ENCODE data around the gene WIPF1. TPM values are rescaled to one million over a fixed set of nuclear protein-coding genes. Genes with fewer than 3 reads are reported as not detected.
A peak's percentile ranks its signal among the peaks of the same experiment; 100 is the strongest.

WIPF1 gene
- total RNA-seq, 1 donor from 2014 or later = 14.1 TPM

DNA sequence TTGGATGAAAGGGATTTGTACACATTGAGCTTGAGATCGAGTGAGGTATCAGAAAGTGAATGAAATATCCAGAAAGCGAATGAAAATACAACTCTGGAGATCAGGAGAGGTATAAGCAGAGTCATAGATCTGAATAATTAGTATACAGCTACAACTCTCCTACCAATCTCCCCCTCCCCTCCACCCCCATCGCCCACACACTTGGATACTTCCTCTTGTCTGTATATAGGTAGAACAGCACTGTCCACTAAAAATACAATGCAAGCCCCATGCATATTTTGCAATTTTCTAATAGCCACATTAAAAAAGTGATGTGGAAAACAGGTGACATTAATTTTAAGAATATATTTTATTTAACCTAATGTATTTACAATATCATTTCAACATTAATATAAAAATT is 23.7 kb upstream of the WIPF1 start:
- no peak for DNase-seq

DNA sequence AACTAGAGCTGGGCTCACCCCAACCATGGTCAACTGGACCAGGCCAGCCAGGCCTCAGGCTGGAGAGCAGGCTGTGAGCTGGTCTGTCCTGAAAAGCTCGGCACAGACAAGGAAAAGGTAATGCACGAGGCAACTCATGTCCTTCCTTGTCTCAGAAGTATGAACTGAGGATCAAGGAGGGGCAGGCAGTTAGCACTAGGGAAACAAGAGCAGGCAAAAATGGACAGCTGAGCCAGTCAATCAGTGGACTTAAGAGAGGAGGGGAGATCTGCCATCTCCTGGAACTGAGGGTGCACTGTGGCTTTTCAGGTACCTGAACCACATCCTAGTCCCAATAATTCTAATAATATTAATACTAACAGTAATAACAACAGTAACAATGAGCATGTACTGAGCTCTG is 20.6 kb upstream of the WIPF1 start:
- DNase-seq = no peak

DNA sequence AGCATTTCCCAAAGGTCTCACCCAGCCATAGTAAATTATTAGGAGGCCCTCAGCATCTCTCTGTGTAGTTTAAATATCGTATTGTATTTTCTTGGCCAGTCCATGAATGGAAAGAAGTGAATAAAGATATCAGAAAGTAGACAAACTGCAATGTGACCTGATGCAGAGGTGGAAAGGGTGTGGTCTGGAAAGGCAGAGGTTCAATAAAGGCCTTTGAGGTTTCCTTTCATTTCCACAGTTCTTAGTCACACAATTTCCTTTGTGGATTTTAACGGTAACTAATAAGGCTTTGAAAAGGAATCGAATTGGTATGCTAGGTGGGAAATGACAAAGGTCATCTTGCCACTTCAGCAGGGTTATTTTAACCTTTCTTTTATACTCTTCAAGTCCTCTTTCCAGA is 20.1 kb upstream of the WIPF1 start:
- no peak for DNase-seq

DNA sequence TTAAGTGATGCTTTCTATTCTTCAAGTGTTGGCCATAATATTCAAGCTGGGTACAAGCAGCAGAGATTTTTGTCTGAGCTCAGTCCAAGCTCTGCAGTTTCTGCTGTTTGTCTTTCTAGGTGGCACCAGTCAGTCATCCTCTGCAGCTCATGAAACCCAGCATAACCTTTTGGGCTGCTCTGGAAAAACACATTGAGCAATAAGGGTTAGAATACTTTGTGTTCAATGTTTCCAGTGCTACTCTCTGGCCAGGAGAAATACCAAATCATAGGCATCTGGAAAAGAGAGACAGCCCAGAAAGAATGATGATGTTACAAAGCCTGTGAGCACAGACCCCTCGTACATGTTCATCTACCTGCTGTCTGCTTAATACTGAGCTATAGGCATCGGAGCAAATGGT is 19.5 kb upstream of the WIPF1 start:
- no peak for DNase-seq

DNA sequence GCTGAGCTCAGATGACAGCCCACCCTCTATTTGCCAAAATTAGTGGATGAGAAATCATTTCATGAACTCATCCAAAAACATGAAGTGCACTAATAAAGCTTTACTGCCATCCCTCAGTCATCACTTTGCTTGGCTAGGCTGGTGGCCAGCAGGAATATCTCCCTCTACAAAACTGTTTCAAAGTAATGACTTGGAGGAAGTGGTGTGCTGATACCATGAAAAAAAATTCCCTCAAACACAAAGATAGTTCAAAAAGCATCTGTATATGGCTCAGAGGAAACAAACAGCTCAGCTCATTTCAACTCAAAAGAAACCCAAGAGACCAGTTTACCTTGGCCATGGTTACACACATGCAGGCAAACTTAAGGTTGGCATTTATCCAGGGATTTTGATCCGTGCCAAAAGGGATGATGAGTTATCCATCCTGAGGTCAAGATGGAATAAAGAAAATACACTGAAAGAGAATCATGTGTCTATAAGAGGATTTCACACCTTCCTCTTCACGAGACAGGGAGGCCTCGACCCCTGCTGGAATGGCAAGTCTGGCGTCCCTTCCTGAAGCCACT is 18.4 kb upstream of the WIPF1 start:
- peak; percentile 70 for DNase-seq

DNA sequence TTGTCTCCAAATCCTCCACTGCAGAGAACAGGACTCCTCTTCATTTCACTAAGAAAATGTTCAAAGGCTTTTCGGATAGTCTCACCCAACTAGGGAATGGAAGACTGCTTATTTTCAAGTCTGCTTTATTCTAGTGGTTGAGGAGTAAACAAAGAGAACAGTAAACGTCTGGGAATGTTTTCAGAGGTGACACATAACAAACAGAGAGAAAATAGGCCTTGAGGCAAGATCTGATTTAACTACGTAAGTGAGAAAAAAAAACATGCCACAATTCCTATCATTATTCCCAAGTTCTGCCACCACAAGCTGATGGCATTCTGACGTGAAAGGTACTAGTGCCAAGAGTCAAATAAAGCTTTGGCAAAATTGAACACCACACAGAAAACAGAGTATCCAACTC is 16.7 kb upstream of the WIPF1 start:
- no peak for DNase-seq

DNA sequence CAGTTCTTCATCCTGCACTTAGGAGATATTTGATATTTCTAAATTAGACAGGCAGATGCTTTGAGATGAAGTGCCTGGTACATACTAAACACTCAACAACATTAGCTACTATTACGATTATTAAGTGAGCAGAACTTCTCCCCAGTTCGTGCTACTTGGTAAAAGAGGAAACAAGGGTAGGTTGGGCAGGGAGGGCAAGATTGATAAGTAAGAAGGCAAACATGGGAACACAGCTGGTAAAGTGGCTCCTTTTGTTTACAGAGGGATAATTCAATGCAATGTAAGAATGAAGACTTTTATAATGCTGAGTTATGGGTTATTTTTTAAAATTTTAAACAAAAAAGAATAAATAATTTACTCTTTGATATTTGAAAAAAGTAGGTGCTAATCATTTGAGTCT is 15.9 kb upstream of the WIPF1 start:
- DNase-seq = no peak

DNA sequence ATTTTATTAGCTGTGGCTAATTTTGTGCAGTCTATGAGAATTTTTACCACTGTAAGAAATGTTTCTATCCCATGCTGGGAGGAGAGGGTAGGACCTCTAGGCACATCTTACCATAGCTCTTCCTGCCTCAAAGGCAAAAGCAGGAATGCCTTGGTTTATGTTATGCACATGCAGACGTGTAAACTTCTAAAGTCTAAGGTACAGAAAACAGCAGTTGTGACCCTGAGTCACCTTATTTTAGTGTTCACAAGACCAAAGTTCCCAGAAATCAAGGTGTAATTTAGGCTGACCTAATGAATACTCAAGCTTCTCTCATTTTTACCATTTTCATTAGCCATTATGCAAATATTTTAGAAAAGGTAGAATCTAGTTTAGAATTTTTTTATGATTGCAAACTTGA is 15.4 kb upstream of the WIPF1 start:
- no peak for DNase-seq

DNA sequence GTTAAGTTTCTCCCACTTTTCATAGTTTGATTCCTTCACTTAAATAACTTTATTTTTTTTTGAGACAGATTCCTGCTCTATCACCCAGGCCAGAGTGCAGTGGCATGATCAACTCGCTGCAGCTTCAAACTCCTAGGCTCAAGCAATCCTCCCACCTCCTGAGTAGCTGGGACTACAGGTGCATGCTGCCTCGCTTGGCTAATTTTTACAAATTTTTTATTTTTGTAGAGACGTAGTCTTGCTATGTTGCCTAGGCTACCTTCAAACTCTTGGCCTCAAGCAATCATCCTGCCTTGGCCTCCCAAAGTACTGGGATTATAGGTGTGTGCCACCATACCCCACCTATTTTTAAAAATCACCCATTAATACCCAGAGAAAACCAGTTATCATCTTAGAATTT is 14.2 kb upstream of the WIPF1 start:
- no peak for DNase-seq

DNA sequence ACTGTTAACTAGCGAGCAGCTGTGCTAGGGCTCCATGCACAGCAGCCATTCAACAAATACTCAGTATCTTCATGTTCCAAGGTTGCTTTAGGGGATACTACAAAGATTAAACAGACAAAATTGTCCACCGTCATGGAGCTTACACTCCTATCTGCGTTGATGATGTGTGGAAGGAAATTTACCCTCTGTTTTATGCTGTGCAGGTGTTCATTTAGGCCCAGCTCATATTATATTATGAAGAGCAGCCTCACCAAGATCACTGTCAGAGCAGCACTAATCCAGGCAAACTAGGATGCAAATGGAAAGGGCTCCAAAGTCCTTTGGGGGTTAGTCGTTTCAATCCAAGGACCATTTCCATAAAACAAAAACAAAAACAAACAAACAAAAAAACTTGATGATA is 13.4 kb upstream of the WIPF1 start:
- no peak for DNase-seq

DNA sequence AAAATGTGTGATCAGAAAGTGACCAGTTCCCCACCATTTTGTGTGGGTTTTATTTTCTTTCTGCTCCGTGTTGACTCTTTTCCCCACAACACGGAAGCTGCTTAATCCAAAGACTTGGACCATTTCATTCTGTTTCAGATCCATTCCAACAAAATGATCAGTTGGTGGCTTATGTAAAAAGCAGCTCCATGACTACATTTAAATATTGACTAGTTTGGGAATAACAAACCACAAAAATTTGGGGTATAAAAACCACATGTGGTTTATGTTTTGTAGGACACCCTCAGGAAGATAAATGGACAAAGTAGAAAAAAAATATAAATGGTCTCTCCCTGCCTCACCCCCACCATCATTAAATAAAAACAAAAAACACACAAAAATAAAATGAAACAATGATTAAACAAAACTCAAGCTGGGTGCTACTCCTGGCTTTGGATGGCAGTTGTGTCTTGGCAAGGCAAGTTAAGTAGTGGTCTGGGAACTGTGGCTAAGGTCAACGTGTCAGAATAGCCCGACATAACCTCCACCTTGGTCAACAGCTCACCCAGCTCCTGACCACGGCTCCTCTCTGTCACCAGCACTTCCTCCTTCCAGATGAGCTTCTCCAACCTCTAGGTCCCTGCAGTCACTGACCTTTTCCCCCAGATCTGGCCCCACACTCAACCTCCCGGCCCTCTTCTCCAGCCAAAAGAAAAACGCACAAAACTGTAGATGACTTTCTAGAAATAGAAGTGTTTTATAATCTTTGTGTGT is 12.8 kb upstream of the WIPF1 start:
- no peak for DNase-seq

DNA sequence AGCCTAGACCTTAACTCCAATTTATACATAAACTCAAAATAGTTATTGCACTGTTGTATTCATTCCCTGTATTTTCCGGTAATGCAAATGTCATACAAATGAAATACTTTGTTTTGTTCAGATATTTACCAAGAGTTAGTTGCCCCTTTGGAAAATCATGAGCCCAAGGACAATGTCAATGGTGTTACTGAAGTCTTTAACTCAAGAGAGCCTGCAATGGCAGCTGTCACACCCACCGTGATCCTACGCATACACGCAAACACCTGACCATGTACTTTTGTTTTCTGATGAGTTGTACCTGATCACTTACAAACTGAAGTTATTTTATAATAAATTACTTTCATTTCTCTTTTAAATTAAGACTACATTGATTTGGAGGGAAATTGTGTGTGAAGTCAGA is 11.7 kb upstream of the WIPF1 start:
- DNase-seq = no peak

DNA sequence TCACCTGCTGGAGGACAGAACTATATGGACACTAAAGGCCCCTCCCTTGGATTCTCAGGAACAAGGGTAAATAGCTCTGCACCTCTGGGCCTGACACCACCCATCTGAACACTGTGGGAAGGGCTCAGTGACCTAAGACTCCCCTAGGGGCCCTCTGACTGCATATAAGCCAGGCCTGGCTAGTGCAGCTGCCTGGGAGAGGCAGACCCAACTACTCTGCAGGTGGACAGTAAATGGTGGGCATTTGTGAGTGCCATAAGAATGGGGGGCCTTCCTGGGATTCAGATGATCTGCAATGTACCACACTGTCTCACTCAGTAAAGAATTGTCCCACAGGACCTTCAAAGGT is 11.2 kb upstream of the WIPF1 start:
- no peak for DNase-seq

DNA sequence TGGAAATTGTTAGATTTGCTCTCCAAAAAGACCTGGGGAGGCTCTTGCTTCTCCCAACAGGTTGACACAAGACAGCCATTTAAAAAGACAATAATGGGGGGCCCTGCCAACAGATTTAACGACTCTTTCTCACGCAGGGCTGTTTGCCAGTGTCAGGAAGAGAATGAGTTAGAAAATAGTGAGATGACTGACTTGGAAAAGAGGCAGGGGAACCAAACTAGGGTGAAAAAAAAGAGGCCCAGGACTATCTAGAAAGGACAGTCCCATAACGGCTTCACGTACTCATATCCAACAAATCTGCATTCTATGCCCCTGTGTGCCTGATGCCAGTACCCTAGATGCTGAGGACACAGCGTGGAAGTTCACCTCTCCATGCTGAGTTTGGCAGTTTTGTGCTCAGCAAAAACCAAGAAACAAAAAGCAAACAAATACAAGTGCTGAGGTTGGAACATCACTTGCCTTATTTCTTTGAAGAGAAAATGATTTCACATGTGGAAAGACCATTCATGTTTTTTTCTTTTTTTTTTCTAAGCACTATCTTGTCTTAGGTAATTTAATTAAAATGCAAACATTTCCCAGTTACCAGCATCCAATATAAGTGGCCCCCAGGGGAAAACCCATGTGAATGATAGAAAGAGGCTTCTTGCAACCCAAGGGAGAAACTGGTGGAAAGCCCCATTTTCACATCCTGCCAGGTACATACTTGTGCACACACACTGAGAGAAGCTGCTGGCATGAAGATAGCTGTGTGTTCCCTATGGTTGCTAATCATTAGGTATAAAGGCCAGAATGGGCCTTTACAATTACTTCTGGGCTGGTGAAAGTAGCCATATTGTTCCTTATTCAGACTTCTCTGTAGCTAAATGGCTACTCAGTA is 10.6 kb upstream of the WIPF1 start:
- DNase-seq = no peak

DNA sequence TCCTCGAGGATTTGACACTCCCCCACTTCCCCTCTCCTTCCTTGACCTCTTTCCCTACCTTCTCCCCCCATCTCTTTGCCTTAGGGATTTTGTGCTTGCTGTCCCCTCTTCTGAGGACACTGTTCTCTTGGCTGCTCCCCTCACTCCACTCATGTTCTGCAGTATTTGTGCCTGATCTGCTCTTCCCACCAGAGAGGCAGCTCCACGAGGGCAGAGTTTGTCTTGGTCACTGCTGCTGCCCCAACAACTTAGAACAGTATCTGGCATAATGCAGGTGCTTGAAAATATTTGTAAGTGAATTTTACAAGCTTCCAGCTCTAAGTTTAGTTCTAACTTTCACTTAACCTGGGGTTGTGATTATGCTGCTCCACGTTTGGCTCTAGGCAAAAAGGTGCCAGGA is 10.0 kb upstream of the WIPF1 start:
- DNase-seq = no peak

DNA sequence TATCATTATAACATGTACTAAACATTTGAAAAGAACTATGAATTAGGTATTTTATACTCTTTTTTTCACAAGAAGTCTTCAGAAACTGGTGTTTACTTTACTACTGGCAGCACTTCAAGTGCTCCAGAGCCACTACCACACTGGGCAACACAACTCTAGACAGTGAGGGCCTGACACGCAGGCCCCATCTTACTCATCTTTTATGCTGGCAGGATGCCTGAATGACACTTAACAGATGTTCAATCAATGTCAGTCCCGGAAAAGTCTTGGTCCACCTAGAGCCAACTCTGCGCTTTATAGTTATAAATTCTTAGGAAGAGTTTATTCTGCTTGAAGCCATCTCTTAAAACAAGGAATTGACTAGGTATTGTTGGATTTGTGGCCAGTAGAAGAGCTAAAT is 8.7 kb upstream of the WIPF1 start:
- DNase-seq = peak; percentile 31

DNA sequence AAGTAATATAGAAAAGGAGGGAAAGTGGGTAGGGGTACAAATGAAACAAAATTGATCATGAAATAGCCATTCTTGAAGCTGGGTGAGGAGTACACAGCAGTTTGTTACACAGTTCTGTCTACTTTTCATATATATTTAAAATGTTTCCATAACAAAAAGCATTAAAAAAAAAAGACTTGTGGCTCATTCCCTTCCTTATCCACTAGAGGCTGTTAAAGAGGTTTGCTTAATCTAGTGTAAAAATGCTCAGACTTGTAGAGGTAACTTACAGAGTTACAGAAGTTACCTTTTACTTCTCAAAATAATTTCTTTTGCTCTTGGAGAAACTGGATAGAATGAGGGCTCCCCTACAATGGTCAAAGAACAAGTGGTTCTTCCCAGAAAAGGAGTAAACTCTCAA is 8.1 kb upstream of the WIPF1 start:
- peak; percentile 46 for DNase-seq

DNA sequence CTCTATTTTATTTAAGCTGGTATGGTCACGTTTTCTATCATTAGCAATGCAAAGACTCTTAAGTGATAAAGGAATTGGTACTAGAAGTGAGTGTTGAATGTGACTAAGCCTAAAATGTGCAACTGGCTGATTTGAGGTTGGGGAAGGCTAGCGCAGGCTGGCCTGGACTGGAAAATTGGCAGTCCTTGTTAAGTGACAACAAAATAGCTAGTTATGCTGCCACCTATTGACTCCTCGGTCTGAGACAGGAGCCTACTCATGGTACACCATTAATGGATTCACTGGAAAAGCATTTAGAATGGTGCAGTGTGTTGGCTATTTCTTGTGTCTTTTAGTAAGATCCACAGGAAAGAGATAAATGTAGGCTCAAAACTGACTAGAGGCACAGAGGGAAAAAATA is 5.7 kb upstream of the WIPF1 start:
- peak; percentile 76 for DNase-seq

DNA sequence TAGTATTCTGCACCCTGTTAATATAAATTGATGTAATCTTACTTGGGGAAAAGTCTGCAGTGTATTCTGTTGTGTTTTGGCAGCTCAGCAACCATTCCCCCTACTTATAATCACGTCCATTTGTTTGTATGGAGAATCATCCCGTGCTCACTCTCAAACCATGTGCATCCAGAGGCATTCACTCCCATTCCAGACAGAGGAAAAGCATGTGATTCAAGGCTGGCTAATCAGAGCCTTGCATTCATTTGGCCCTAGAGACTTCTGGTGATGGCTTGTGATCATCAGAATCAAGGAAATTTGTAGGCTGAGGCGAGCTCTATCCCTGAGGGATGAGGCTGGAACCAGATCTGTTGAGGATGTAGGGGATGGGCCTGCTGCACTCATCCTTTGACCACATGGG is 5.1 kb upstream of the WIPF1 start:
- DNase-seq = no peak

DNA sequence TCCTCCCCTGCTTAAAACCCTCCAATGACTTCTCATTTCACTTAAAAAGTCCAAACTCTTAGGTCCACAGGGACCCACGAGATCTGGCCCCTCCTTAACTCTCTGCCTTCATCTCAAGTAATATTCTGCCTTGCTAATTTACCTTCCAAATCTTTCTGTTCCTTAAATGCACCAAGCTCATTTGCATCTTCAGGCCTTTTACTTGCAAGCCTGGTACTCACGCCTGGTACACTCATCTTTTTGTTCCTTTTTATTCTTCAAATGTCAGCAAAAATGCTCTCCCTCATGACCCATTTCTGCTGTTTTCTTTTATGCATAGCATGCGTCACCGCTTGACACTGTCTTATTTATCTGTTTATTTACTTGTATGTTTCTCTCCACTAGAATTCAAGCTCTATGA is 2.7 kb upstream of the WIPF1 start:
- DNase-seq = no peak

DNA sequence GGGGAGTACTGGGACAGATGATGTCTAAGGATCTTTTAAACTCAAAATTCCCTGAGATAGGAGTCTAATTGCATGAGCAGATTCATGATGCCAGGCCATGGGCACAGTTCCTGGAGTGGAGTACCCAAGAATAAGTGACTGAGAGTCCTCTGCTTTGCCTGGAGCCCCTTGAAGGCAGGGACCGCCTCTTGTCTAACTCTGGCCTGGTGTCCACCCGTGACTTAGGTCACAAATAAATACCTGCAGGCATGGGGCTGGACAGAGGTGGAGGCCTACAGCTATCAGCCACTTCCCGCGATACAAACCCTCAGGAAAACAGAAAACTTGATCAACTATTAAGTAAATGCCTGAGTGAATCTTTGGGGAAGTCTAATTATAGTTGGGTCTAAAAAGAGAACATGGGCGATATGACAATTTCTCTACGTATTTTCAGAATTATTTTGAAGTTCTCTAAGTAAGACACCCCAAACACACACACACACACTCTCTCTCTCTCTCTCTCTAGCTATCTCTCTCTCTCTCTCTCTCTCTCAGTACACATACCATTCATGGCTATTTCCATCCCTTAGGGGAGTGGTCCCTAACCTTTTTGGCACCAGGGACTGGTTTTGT is 1.8 kb upstream of the WIPF1 start:
- DNase-seq = no peak

DNA sequence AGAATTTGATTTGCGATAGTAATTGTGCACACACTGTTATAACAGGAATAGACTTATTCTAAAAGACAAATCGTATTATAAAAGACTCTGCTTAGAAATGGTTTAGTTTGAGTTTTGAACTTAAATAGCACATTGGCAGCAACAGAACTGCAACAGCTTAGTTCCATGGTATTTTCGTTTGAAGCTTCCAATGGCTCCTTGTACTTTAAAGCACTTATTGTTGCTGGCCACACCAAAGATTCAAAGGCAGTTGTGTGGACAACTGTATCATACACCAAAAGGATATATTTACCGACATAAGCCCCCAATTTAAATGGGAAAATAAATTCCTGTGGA is 627 bp downstream of the WIPF1 start:
- DNase-seq = no peak

DNA sequence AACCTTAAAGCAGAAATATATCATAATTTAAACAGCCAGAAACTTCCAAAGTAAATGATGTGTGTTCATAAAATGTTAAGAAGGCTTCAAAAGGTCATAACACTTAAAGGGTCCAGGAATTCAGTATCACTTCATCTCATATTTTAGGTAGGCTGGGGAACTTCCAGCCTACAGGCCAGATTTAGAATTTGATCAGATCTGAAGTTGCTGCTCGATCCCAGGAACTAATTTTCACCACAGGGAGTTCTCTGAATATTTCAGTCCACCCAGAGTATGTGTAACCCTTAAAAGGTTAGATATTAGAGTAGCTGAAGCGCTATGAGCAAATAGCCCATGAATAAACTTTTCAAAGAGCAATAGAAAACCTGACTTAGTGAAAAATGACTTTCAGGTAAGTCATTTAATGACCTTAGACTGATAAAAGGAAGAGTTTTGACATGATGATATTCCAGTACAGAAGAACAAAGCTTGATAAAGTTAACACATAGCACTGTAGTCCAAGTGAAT is 1.7 kb downstream of the WIPF1 start:
- DNase-seq = no peak

Measured in dermis blood vessel endothelial cell (primary cell).